Adrenal gland (tissue), 5 donors: Measurements from ENCODE around the gene HOXC11.

Experiments
- CTCF ChIP-seq, 6 experiments: fragments of 450-650 bp in 4 of 6; fragments of 200-600 bp in 2 of 6; sonication (generic) in 1 of 6; IDR thresholded peaks; 1 replicate in 5 of 6; 2 replicates in 1 of 6; pipeline versions ENCODE4 v1.5.1 to v1.8.0; 2016 to 2021; ENCODE audit warnings: antibody characterized with exemption in 6 of 6, mild to moderate bottlenecking in 2 of 6, moderate library complexity in 1 of 6
- POLR2A ChIP-seq, 2 donors: fragments of 450-650 bp; IDR thresholded peaks; one replicate each; pipeline ENCODE4 v1.6.1; 2017; ENCODE audit warnings: antibody characterized with exemption in 2 of 2, mild to moderate bottlenecking in 2 of 2, moderate library complexity in 1 of 2
- donor health status: DM: no; HTN: no; CAD: no.

GRCh38 chr12:53939141-53940108, 33.5 kb upstream of the HOXC11 start:
- TF ChIP-seq CTCF (IDR thresholded peaks at IDR 0.05) (no peak), POLR2A (IDR thresholded peaks at IDR 0.05) (no peak)
